ENCODE results near the gene IFI27L1. TPM values are rescaled to one million over a fixed set of nuclear protein-coding genes. Genes with fewer than 3 reads are reported as not detected.

Gene IFI27L1
- polyA plus RNA-seq, 1 donor from 2014 or later, result 9.1 TPM

DNA sequence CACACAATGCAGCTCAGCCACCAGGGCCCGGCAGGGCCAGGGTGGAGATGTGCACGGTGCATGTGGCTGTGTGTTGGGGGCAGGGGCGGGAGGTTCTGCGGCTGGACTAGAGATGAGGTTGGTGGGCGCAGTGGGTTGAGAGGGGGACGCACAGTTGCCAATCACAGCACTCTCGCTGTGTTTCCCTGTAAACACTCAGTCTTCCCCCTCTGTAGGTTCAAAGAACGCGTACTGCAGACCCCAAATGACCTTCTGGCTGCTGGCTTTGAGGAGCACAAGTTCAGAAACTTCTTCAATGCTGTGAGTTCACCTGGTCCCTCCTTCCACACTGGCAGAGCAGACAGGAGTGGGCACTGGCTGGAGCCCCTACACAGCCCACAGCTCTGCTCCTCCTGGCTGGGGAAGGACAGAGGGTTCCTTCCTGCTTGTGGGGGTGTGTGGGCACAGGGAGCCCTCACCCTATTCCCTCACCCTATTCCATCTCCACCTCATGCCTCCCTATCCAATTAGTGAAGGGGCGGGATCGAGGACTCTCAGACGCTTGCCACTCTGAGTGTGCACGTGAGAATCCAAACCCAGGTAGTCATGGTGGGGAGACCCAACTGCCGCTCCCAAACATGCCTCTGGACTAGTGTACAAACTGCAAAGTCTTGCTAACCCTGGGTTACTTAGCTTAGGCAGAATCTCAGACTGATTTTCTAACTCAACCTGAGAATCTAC, 37.2 kb upstream of the IFI27L1 start:
- H3K27ac Mint-ChIP-seq, result peak overlapping the region in 1 of 3 donors; percentile 64
- peak overlapping the region in 1 of 4 donors; percentile 24 for H3K4me3 Mint-ChIP-seq
- peaks cover 1% of the 10 kb centered on the region for H3K36me3 Mint-ChIP-seq

DNA sequence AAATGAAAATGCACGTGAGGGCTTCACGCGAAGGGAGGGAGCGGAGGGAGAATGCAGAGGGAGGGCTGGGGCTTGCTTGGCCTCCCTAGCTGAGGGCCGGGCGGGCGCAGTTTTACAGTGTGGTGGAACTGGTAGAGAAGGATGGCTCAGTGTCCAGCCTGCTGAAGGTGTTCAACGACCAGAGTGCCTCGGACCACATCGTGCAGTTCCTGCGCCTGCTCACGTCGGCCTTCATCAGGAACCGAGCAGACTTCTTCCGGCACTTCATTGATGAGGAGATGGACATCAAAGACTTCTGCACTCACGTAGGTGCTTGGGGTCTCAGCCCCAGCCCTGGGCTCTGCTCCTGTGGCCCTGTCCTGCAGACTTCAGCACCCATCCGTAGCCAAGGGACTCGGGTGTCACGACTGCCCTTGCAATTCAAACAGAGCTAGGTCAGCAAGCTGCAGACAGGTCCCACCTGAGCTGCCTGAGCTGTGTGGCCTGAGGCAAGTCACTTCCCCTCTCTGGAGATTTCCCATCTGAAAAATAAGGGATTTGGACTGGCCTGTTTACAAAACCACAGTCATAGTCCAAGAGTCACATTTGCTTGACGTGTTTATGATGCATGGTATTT, 36.5 kb upstream of the IFI27L1 start:
- H3K27ac Mint-ChIP-seq, result peak overlapping the region in 2 of 3 donors; percentile 53 to 73
- H3K36me3 Mint-ChIP-seq, result peaks cover 1% of the 10 kb centered on the region
- H3K27me3 Mint-ChIP-seq, result no peaks in the 10 kb centered on the region
- H3K9me3 Mint-ChIP-seq, result no peaks in the 10 kb centered on the region
- H3K4me1 Mint-ChIP-seq, result no peaks in the 10 kb centered on the region
- H3K4me3 Mint-ChIP-seq, result no peak overlapping the region

More for the DNA sequence above, 37.2 kb upstream of the IFI27L1 start:
- no peaks in the 10 kb centered on the region for H3K9me3 Mint-ChIP-seq
- H3K4me1 Mint-ChIP-seq, result peaks cover 0 to 2% (median 0%) of the 10 kb centered on the region in 3 donors
- no peaks in the 10 kb centered on the region for H3K27me3 Mint-ChIP-seq

DNA sequence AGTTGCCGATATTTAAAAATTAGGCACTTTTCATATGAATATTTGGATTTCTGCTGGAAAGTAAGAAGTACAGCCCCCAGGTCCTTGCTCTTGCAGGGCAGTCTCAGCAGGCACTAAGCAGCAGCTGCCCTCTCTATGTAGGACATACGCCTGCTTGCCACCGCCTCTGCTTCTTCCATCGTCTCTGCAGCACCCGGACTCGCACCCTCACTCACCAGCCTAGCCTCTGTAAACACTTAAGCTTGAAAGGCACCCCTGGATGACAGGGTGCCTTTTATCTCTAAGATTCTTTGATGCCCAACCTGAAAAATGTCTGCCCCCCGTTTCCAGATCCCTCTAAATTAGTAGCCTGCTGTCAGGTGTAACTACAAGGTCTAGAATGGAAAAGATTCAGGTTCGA, 36.0 kb upstream of the IFI27L1 start:
- Mint-ChIP-seq H3K27ac (peak overlapping the region in 2 of 3 donors; percentile 59 to 73), H3K27me3 (no peaks in the 10 kb centered on the region), H3K9me3 (no peaks in the 10 kb centered on the region), H3K4me3 (no peak overlapping the region), H3K4me1 (no peaks in the 10 kb centered on the region), H3K36me3 (peaks cover 1% of the 10 kb centered on the region)

DNA sequence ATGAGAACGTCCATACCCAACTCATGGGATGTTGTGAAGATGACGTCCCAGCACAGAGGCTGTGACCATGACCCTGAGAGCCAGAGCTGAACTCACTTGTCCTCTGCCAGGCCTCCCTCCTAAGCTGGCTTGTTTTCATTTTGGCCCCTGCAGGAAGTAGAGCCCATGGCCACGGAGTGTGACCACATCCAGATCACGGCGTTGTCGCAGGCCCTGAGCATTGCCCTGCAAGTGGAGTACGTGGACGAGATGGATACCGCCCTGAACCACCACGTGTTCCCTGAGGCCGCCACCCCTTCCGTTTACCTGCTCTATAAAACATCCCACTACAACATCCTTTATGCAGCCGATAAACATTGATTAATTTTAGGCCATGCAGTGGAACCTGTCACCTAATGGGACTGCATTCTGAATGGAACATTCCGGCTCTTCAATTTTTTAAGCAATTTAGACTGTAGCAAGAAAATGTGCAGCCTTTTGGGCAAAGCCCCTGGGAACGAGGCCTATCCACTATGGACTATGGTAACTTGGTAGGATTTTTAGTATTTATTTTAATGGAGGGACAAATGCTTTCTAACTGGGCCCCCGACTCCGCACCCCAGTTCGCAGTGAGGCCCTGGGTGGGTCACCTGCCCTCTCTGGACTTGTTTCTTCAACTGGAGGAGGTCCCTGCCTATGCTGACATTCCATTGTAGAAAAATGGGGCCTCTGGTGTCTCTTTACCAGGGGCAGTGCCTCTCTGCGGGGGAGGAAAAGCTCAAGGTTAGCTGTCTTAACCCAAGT, 35.4 kb upstream of the IFI27L1 start:
- Mint-ChIP-seq H3K36me3 (peaks cover 3% of the 10 kb centered on the region), H3K4me3 (no peak overlapping the region), H3K9me3 (no peaks in the 10 kb centered on the region), H3K4me1 (no peaks in the 10 kb centered on the region), H3K27ac (peak overlapping the region; percentile 59 to 73 (median 71)), H3K27me3 (no peaks in the 10 kb centered on the region)

DNA sequence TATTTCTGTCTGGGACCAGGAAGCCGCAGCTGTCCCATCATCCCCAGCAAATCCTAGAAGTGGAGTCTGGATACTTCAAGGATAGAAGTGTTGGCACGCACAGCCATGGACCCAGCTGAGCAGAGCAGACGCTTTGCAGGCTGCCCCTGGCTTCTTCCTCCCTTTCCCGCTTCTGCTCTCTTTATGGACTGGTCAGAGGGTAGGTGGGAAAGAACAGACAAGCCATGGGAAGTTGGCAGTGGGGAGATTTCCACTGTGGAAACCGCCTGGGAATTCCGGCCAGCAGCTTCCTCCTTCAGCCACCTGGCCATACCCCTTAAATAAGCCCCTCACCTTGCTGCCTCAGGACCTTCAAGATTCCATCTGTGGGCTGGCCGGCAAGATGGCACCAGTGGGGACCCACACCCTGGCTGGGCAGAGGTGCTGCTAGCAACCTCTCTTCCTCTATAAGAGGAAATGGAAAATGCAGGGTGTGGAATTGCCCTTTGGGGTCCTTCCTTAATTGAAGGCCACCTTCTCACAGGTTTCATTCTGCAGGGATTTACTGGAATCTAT, 34.3 kb upstream of the IFI27L1 start:
- H3K9me3 Mint-ChIP-seq, result no peaks in the 10 kb centered on the region
- H3K27me3 Mint-ChIP-seq, result no peaks in the 10 kb centered on the region
- peaks cover 6% of the 10 kb centered on the region for H3K36me3 Mint-ChIP-seq
- H3K27ac Mint-ChIP-seq, result peak overlapping the region in 2 of 3 donors; percentile 16 to 42
- H3K4me3 Mint-ChIP-seq, result peak overlapping the region in 1 of 4 donors; percentile 28
- H3K4me1 Mint-ChIP-seq, result no peaks in the 10 kb centered on the region

DNA sequence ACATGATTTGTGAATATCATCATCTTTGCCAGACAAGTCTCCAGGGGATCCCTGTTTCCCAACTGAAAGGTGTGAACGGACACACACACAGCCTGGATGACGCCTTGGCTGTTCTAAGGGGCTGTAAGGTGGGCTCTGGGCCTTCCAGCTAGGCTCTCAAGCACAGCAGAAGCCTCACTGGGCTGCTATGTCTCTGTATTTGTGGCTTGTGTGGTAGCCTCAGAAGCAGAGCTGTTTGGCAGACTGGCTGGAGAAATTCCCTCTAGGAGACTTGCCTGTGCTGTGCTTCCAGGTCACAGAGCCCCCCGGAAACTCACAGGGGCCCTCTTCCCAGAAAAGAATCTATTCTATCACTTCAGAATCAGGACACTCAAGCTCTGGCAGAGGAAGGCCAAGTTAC, 33.5 kb upstream of the IFI27L1 start:
- Mint-ChIP-seq H3K4me1 (no peaks in the 10 kb centered on the region), H3K27ac (peak overlapping the region in 2 of 3 donors; percentile 5 to 42), H3K9me3 (no peaks in the 10 kb centered on the region), H3K36me3 (peaks cover 6% of the 10 kb centered on the region), H3K27me3 (no peaks in the 10 kb centered on the region), H3K4me3 (no peak overlapping the region)

DNA sequence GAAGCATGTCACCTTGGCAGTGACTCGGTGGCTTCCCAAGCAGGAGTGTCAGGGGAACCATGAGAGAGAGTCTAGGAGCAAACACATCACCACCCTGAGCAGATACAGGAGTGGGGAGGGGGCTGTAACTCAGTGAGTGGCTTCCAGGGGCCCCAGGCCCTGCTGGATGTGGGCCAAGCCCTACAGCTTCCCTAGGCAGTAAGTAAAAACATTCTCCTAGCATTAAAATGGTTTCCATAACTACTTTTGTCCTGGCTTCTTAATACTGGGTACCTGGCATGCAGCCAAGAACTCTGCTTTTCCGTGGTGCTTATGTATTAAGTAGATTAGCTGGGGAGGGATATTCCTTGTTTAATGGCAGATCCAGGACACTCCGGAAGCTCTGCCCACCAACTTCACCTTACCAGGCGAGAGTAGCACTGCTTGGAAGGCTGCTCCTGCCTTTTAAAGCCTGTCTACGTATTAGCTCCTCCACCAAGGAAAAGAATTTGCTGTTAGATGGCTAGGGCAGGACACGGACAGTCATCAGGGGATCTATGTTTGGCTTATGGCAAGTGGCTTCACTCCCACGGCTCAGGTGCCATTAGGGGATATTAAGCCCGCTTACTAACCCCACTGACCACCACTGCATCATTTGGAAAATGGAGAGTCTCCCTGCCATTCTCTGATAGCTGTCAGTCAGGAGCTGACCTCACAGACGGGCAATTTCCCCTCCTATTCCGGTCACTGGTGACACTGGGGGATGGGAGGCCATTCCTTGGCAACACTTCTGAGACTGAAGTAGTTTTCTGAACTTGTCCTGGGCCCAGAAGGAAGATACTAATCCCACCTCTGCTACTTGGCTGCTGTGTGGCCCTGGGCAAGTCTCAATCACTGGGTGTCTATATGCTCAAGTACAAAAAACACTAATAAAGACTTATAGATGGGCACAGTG, 32.2 kb upstream of the IFI27L1 start:
- H3K36me3 Mint-ChIP-seq, result peaks cover 9% of the 10 kb centered on the region
- H3K27ac Mint-ChIP-seq, result peak overlapping the region in 1 of 3 donors; percentile 42
- H3K4me1 Mint-ChIP-seq, result no peaks in the 10 kb centered on the region

DNA sequence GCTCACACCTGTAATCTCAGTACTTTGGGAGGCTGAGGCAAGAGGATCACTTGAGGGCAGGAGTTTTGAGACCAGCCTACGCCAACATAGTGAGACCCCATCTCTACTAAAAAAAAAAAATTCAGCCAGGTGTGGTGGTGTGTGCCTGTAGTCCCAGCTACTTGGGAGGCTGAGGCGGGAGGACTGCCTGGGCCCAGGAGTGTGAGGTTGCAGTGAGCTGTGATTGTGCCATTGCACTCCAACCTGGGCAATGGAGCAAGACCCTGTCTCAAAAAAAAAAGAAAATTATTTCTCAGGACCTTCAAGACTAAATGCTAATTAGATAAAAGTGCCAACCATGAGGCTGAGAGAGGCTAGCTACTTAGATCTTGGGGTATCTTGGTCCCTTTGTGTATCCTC, 31.5 kb upstream of the IFI27L1 start:
- Mint-ChIP-seq H3K4me1 (no peaks in the 10 kb centered on the region), H3K27ac (no peak overlapping the region), H3K27me3 (no peaks in the 10 kb centered on the region), H3K36me3 (peaks cover 9% of the 10 kb centered on the region), H3K4me3 (no peak overlapping the region), H3K9me3 (no peaks in the 10 kb centered on the region)

More for the DNA sequence above, 32.2 kb upstream of the IFI27L1 start:
- no peaks in the 10 kb centered on the region for H3K9me3 Mint-ChIP-seq
- no peaks in the 10 kb centered on the region for H3K27me3 Mint-ChIP-seq
- no peak overlapping the region for H3K4me3 Mint-ChIP-seq

DNA sequence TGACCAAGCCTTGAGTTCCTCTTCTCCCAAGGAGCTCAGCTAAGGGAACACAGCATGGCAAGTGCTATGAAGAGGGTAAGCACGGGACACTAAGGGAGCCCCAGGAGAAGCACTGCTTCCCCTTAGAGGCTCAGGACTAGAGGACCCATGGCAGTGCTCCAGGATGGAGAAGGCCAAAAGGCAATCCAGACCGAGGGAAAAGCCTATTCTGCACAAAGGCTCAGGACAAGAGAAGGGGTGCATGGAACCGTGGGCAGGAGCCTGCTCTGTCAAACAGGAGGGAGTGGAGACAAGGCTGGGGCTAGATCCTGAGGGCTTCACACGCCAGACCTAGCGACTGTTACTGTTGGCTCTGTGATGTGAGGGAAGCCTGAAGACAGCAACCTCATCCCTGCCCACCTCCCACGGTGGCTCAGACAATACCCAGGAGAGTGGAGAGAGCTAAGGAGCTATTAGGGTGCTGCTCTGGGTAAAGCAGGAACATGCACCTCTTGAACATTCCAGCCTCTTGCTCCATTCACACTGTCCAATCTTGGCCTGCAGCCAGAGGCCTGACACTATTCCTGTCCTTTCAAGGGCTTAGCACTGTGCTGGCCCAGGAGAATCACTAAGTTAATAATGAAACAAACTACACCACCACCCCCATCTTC, 30.8 kb upstream of the IFI27L1 start:
- no peaks in the 10 kb centered on the region for H3K27me3 Mint-ChIP-seq
- H3K36me3 Mint-ChIP-seq, result peaks cover 11% of the 10 kb centered on the region
- no peaks in the 10 kb centered on the region for H3K4me1 Mint-ChIP-seq
- no peaks in the 10 kb centered on the region for H3K9me3 Mint-ChIP-seq
- H3K27ac Mint-ChIP-seq, result peak overlapping the region in 1 of 3 donors; percentile 20
- H3K4me3 Mint-ChIP-seq, result no peak overlapping the region

DNA sequence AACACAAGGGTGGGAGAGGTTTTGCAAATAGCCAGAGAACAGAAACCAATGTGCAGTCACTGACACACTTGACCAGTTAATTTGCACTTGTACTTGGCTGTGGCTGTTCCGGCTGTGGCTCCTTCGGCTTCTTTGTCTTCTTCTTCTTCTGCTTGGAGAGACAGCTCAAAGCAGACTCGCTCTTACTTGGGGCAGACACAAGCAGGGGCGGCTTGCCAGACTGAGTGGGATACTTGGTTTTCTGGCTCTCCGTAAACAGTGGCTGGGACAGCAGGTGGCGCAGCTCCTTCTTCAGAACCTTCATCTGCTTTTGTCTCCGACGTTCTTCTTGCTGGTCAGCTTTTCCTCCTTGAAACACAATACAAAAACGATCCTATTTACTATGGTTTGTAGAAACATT, 30.0 kb upstream of the IFI27L1 start:
- H3K4me3 Mint-ChIP-seq, result no peak overlapping the region
- peaks cover 11% of the 10 kb centered on the region for H3K36me3 Mint-ChIP-seq
- peaks cover 0 to 2% (median 0%) of the 10 kb centered on the region in 3 donors for H3K4me1 Mint-ChIP-seq
- H3K9me3 Mint-ChIP-seq, result no peaks in the 10 kb centered on the region
- no peaks in the 10 kb centered on the region for H3K27me3 Mint-ChIP-seq
- peak overlapping the region in 2 of 3 donors; percentile 13 to 20 for H3K27ac Mint-ChIP-seq

DNA sequence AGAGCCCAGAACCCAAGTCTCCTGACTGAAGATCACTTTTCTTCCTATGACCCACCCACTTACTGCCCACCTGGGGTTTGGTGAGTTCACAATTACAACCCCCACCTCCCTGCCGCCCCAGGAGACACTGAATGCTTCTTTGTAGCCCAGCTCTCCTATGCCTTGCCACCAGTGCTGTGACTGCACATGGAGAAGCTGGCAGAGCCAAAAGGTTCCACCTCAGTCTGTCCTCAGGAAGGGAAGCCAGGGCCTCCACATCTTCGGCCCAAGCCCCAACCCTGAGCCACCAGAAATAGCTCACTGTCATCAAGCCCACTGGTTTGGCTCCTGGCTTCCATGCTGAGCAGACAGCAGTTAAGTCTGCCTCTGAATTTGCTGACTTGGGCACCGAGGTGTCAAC, 29.3 kb upstream of the IFI27L1 start:
- Mint-ChIP-seq H3K27me3 (no peaks in the 10 kb centered on the region), H3K27ac (no peak overlapping the region), H3K4me3 (no peak overlapping the region), H3K4me1 (peaks cover 3 to 4% (median 3%) of the 10 kb centered on the region in 3 donors), H3K36me3 (peaks cover 14% of the 10 kb centered on the region), H3K9me3 (no peaks in the 10 kb centered on the region)

DNA sequence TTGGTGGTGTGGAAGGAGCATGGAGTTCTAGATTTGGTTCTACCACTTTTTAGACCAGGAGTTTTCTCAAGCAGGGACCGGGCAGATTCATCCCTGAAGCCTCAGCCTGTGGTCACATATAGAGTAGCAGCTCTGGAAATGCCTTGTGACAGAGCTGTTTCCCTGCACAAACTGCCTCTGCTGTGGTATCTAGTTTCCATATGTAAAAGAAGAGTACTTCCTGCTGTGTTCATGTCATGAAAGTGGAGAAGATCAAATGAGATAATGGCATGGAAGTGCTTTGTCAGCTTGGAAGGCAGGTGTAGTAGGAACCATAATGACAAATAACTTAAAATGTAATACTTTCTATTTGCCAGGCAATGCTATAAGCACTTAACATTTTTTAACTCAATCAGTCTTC, 28.9 kb upstream of the IFI27L1 start:
- peaks cover 14% of the 10 kb centered on the region for H3K36me3 Mint-ChIP-seq
- H3K9me3 Mint-ChIP-seq, result no peaks in the 10 kb centered on the region
- H3K4me3 Mint-ChIP-seq, result no peak overlapping the region
- no peaks in the 10 kb centered on the region for H3K27me3 Mint-ChIP-seq
- H3K27ac Mint-ChIP-seq, result no peak overlapping the region
- H3K4me1 Mint-ChIP-seq, result peaks cover 3 to 7% (median 4%) of the 10 kb centered on the region in 3 donors

DNA sequence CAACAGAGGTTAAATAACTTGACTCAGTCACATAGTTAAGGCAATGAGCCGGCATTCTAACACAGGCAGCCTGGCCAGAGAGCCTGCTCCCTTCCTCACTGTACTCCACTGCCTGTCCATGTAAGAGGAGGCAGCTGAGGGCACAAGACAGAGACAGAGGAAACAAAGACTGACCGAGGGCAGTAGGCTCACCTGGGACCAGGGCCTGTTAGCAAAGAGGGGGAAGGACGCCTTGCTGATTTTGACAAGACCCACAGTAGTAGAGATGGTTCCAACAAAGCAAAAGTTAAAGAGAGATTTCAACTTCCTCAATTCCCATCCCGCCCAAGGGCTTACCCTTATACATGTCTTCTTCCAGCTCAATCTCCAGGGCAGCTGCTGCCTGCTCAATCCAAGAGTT, 28.4 kb upstream of the IFI27L1 start:
- Mint-ChIP-seq H3K36me3 (peaks cover 14% of the 10 kb centered on the region), H3K4me3 (no peak overlapping the region), H3K9me3 (no peaks in the 10 kb centered on the region), H3K4me1 (peaks cover 7 to 11% (median 7%) of the 10 kb centered on the region in 3 donors), H3K27me3 (no peaks in the 10 kb centered on the region), H3K27ac (peak overlapping the region in 2 of 3 donors; percentile 47 to 76)

DNA sequence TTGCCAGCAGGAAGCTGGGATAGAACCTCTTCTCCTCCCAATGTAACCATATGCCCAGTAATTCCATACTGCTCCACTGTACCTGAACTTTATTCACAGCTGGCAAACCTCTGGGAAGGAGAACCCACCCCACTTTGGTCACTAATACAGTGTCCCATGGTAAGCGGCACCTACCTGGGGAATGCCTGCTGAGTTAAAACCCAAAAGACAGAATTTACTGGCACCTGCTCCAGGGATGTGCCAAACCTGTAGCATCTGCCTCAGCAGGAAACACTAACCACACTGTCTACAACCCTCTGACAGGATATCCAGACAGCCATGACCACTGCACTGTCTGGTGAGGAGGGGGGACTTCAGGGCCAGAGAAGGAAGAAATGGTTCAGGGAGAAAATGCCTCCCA, 26.7 kb upstream of the IFI27L1 start:
- H3K27me3 Mint-ChIP-seq, result no peaks in the 10 kb centered on the region

More for the DNA sequence above, 26.7 kb upstream of the IFI27L1 start:
- H3K4me3 Mint-ChIP-seq, result no peak overlapping the region
- no peaks in the 10 kb centered on the region for H3K9me3 Mint-ChIP-seq
- peaks cover 11 to 16% (median 11%) of the 10 kb centered on the region in 3 donors for H3K4me1 Mint-ChIP-seq
- peak overlapping the region; percentile 51 to 65 (median 62) for H3K27ac Mint-ChIP-seq
- peaks cover 13% of the 10 kb centered on the region for H3K36me3 Mint-ChIP-seq
